Measurements from ENCODE around the gene DPYSL4.

GRCh38 chr10:132200344-132201110, 13.8 kb downstream of the DPYSL4 start:
- TF ChIP-seq POLR2AphosphoS5 (IDR thresholded peaks at IDR 0.05; ENCODE audit: low read depth, low read length) (no peak), CTCF (IDR thresholded peaks at IDR 0.05) (no peak)
- TF ChIP-seq, protein P1, sequence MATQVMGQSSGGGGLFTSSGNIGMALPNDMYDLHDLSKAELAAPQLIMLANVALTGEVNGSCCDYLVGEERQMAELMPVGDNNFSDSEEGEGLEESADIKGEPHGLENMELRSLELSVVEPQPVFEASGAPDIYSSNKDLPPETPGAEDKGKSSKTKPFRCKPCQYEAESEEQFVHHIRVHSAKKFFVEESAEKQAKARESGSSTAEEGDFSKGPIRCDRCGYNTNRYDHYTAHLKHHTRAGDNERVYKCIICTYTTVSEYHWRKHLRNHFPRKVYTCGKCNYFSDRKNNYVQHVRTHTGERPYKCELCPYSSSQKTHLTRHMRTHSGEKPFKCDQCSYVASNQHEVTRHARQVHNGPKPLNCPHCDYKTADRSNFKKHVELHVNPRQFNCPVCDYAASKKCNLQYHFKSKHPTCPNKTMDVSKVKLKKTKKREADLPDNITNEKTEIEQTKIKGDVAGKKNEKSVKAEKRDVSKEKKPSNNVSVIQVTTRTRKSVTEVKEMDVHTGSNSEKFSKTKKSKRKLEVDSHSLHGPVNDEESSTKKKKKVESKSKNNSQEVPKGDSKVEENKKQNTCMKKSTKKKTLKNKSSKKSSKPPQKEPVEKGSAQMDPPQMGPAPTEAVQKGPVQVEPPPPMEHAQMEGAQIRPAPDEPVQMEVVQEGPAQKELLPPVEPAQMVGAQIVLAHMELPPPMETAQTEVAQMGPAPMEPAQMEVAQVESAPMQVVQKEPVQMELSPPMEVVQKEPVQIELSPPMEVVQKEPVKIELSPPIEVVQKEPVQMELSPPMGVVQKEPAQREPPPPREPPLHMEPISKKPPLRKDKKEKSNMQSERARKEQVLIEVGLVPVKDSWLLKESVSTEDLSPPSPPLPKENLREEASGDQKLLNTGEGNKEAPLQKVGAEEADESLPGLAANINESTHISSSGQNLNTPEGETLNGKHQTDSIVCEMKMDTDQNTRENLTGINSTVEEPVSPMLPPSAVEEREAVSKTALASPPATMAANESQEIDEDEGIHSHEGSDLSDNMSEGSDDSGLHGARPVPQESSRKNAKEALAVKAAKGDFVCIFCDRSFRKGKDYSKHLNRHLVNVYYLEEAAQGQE (IDR thresholded peaks at IDR 0.05; ENCODE audit: insufficient read depth in 1 of 2, low read depth in 2 of 2, low read length in 1 of 2), result no peak

Data from Panc1 (cell line).